Activated effector memory CD4-positive, alpha-beta T cell treated with Interleukin-2 at 50 U/mL for 16 hours (primary cell): Measurements from ENCODE around the gene SH3GL2.

Experiments
- DNase-seq: peaks from one replicate; pipeline ENCODE4 v3.0.0-alpha.2; 2020

Gene SH3GL2

DNA sequence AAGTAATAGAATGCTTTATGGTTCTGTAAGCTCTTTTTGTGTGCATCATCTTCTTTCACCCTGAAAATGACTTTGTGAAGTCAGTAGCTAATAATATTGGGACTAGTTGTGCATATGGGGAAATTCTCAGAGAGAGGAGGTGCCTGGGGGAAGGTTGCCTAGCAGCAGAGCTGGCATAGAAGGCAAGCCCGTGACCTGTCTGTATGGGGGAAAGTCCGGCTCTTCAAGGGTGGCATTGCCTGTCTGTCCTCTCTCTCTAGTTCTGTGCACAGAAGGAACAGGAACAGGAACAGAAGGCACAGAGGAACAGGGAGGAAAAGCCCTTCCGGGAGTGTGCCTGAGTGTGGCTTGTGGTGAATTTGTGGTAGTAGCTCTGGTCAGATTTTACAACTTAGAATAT is 33.1 kb downstream of the SH3GL2 start:
- DNase-seq = no peak

DNA sequence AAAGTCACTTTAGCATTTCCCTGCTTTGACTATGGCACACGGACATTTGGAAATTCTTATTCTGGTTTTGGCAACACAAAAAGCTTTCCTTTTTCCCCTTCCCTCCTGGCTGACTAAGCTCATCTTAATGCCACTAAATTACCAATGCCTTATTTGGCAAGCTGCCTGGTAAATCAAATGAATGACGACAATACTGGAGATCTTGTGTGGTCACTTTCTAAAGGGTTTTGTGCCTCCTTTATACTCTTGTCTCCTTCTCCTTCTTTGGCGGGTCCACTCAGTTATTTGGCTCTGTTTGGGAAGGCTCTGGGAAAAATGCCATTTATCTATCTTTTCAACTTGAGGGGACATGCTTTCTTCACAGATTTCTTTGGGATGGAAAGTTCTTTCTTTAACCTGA is 34.9 kb downstream of the SH3GL2 start:
- no peak for DNase-seq

DNA sequence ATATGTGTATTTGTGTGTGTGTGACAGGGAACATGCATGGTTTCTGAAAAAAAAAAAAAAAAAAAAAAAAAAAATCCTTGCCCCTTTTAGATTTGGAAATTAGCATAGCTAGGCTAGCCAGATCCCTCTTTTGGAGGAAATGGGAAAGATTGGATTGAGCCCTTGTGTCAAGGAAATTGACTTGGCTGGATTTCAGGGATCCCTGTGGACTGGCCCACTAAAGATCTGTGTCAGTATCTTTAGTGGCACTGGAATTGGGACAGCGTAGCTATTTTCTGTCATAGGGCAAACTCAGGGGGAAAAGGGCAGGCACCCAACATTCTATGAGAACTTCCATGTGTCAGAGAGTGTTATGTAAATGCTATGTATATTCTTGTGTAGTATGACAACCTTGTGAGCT is 35.4 kb downstream of the SH3GL2 start:
- DNase-seq = no peak

DNA sequence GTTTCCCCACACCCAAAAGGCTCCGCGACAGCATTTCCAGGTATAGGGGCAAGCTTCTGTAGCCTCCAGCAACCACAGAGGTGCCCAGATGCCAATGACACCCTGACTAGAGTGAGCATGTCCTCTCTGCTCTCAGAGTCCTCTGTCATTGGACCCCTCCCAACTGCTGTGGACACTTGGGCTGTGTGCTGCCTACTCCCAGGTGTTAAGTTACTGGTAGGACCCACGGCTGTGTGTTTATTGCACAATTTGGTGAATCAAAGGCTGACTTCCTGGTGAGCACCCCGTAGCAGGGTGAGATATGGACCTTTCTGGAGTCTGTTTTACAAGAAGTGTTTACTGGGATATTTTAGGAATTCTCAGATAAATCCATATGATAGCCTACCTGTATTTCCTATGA is 36.0 kb downstream of the SH3GL2 start:
- no peak for DNase-seq

DNA sequence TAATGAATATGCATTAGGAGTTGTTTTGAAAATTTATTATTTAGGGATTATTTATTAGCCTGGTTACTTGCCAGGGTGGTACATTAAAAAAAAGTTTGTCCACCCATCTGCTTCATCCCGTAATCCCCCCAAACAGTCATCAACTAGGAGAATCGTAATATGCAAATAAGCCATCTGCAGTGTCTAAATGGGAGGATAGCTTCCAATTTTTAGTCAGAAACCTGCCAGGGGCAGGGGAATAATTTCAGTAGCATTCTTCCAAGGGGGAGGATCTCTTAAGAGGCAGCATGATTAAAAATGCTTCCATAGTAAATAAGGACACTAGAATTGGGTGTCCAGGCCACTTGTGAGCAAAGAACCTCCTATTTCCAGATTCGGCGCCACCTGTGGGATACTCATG is 43.3 kb downstream of the SH3GL2 start:
- DNase-seq = no peak

DNA sequence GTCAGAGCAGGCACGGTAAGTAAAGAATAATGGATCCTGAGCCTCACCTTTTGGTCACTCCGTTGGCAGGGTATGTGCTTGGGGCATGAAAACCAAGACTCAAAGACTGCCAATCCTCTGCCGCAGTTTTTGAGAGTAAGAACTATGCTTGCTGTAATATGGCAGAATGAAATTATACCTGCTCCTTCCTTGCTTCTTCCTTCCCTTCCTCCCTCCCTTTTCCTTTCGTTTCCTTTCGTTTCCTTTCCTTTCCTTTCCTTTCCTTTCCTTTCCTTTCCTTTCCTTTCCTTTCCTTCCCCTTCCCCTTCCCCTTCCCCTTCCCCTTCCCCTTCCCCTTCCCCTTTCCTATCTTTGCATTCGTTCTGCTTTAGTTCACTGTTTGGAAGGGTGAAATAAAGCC is 43.9 kb downstream of the SH3GL2 start:
- no peak for DNase-seq

DNA sequence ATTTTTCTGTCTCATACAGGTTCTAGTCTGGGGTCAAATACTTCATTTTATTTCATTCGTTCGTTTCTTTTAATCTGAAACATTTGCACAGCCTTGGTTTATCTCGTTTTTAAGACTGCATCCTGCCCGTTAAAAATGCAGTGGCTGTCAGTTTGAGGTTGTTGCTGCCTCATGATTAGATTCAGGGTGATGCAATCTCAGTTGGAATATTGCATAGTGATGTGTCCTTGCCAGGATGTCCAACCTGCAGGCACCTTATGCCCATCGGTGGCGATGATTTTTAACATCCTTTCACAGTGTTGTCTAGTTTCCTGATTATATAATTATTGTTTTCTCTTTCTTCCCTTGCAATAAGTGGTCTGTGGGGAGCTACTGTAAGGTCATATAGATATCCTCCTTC is 45.1 kb downstream of the SH3GL2 start:
- DNase-seq = no peak

DNA sequence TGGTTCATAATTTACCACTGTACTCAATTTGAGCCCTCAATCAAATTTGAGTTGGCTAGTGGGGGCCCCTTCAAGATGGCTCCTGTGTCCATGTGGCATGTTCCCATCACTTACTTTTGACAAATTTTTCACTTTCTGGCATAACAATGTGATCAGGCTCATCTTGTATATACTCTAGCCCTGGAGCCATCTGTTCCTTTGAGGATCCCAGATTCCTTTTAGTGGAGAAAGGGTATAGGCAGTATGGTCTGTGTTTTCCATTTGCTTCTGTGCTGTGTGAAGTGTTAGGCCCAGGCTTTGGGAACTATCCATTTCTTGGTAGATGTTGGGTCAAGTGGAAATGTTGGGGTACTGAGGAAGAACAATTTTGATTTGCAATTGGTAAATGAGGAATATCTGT is 45.7 kb downstream of the SH3GL2 start:
- no peak for DNase-seq

DNA sequence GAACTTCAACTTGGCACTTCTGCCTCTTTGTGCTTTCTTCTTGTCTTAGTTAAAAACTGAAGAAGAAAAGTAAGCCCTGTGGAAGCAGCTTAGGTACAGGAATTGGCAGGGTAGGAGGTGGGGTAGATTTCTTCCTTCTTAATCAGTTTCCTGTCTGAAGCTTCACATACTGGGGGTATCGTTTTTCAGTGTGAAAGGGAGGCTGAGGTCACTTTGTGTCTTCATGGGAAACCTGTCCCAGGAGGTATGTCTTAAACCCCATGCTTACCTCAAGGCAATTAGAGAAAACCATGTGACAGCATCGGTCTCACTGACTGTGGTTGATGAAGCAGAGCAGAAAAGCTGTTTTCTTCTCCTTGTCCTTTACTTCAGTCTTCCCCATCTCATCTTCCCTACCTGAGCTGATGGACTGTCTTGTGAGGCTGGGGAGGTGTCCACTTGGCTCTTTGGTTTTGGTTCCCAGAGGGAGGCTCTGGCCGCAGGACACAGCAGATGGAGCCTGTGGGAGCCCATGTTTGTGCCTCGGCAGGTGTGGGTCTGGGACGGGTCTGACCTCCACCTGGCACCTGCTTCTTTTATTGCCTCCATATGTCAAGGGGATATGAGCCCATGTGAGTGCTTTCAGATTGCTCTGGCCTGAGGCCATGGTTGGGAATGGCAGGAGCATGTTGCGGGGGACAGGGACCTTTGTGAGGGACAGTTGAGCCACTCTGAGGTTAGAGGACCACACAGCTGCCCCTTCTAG is 47.0 kb downstream of the SH3GL2 start:
- no peak for DNase-seq

DNA sequence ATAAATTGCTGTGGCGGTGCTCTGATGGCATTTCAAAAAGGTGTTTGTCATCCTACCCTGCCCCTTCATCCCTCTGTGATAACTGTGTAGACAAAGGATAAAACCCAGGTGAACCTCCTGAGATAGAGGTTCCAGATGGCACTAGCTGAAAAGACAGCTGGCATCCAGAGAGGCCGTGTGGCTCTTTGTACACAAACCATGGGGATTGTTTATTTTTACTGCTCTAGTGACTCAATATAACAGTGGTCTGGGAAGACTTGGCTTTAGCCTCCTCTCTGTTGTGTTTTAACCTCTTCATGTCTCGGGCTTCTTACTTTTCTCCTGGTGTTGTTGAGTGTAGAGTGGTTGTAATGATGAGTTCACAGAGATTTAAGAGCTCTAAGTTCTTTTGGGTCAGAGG is 48.8 kb downstream of the SH3GL2 start:
- DNase-seq = no peak

DNA sequence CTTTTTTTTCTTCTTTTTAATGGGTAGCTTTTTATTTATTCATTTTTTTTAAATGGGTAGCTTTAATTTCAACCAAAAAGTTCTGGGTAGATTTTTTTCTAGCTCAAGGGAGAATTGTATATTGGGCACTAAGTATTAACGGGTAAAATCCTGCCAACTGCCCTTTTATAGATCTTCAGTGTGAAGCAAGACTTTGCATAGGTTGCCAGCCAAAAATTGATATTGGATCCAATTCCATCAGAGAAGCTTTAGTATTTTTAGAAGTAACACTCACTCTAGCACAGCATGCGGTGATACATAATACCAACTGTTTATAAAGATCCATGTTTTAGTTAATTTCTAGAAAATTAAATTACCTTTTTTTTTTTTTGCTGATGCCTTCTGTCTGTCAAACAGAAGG is 49.8 kb downstream of the SH3GL2 start:
- no peak for DNase-seq

DNA sequence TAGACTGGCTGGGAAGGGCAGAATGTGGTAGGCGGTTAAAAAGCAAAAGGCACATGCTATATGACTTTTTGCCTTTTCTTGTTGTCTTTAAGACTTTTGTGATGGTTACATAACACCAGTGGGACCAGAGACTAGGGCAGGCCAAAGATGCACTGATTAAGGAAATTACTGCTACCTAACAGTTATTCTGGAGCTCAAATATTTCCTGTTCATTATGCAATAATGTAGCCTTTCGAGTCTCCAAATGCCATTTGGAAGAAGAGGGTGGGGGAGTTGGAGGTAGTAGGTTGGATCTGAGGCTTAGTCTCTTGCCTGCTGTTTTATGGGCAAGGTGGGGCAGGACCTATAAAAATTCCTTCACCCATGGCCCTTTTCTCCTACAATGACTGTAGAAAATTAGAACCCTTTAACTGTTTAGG is 51.7 kb downstream of the SH3GL2 start:
- DNase-seq = no peak

DNA sequence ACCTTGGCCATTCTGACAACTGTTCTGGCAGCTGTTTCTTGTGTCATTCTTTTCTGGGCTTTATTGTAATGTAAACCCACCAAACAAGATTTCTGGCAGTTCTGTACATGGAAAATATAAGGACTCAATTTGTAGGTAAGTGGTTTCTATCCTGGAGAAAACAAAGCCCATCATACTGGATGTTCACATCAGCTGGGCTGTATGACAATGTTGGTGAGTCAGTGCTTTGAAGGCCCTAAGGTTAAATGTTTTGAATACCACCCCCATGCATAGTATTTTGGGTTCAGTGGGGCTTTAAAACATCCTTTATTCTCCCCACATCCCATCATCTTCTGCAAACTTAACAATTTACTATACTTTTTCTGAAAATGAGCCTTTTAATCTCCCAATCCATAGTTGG is 52.5 kb downstream of the SH3GL2 start:
- DNase-seq = no peak

DNA sequence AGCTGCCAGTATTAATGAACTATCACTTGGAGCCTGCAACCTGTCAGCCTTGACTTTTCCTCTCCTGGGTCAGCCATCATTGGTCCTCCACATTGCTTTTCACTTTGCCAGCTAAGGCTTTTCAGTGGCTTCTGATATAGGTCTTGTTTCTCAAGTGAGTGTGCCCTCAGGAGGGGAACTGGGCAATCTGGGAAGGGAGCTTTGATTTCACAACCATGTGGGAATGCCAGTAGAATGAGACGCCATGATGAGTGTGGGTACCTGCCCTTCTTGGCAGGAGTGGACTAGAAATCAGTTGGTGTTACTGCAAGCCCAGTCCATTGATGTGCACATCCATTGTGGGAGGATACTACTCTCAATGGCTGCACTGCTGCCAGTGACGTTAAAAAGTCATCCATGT is 54.1 kb downstream of the SH3GL2 start:
- no peak for DNase-seq

DNA sequence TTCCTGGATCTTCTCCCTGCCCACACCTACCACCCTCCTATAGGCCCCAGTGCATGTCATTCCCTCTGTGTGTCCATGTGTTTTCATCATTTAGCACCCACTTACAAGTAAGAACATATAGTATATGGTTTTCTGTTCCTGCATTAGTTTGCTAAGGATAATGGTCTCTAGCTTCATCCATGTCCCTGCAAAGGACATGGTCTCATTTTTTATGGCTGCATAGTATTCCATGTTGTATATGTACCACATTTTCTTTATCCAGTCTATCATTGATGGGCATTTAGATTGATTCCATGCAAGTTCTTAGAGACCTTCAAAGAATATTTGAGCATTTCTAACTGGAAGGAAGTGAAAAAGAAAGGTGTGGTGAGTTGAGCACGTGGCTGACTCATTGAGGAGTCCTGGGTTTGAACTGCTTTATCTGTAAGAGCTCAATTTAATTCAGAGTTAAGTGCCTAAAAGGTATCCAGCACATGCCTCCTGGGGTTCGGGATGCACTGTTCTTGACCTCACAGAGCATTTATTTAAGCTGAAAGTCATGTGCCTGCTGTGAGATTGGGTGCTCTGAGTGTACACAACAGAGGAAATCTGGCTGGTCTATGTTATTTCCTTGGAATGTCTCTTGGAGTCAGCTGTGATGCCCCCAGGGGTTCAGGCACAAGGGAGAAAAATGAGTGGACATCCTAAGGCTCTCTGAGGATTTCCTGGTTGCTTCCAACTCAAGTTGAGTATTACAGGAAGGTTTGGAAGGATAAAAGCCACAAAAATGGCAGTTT is 56.4 kb downstream of the SH3GL2 start:
- no peak for DNase-seq

DNA sequence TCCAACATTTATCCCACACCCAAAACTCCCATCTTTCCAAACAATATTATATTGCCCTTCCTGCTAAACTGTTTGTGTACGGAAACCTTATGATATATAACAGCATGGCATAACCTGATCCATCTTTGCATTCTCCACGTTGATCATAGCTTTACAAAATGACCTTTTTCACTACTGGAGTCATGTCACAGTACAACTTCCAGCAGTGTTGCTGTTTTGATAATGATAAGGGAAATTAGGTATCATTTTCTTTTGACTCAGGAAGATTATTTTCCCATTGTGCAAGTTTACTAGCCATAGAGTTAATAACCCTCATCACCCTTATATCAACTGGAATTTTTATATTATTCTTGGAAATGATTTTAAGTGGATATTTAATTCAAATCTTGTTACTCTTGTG is 57.5 kb downstream of the SH3GL2 start:
- no peak for DNase-seq

DNA sequence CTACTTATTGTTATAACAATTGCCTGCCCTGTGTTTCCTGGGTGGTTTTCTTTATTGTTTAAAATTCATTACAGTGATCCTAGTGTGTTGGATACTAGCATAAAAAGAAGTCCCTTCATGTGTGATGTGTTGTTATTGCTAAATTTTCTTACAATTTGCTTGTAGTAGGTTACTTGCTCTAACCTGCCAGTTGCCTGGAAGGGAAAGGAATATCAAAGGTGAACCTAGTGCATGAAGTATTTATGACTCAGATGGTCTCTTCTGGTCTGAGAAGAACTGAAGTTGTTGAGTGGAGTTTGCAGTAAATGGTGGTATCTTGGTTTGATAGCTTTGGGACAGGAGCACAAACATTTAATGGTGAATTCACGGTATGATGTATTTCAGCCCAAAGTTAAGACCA is 58.0 kb downstream of the SH3GL2 start:
- DNase-seq = no peak

DNA sequence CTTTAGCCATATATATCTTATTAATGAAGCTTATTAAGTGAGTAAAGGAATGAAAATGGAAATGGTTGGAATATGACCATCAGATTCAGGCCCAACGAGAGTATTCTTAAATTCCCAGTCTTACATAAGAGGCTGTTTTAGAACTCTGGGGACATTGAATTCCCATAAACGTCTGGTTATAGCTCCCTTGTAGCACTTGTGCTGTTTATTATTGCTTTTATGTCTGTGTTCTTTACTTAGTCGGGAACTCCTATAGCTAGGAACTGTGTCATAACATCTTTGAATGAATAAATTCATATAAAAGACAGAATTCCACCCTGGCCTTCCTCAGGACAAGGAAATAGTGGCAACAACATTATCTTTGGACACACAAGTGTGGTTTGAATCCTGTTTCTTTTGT is 58.4 kb downstream of the SH3GL2 start:
- no peak for DNase-seq

DNA sequence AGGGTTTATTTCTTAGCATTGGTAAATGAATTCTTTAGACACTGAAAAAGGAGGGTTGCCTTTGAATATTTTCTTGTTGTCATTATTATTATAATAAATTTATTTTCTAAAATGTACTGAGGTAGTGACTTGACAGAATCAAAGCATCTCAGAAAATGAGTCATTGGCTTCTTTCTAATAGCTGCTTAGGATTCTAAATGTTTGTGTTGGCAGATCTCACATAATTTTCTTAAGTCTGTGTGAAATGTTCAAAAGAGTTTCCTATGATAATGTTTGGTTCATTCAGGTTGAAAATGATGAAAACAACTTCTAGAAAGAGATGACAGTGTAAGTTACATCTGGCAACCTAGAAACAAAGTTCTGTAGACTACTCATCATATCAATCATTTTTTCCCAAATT is 69.7 kb downstream of the SH3GL2 start:
- no peak for DNase-seq

DNA sequence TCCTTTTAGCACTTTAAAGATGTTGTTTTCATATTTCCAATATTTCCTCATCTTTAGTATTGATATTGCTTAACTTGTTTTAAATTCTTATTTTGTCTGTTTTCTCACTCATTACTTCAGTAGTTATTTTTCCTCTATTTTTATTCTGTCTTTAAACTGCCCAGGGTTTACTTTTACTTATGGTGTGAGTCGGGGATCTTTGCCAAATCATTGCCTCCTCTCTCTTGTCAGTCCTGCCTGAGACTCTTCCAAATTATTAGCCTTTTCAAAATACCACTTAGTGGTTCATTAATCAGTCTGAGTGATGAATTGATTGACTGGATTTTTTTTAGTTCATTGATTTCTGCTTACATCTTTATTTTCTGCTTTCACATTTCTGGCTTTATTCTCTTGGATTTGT is 72.9 kb downstream of the SH3GL2 start:
- DNase-seq = no peak

DNA sequence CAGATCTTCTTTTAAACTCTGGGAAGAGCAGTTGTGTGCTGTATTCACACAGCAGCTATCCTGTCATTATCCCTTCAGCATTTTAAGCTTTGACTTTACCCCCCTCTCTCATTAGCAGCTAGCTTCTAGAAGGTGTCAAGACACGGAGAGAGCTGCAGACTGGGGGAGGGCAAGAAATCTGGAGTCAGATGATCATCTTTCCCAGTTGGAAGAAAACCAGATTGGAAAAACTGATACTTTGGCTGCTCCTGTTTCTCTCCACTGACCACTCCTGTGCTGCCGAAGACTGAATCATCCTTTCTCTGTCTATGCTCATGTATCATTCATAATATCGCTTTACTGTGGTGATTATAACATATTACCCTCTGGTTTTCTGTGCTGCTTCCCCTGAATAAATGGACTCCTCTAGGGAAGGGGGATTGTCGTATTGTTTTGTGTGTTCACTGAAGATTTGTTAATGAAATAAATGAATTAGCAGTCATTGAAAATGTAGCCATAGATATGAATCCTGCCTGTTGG is 75.1 kb downstream of the SH3GL2 start:
- DNase-seq = no peak

DNA sequence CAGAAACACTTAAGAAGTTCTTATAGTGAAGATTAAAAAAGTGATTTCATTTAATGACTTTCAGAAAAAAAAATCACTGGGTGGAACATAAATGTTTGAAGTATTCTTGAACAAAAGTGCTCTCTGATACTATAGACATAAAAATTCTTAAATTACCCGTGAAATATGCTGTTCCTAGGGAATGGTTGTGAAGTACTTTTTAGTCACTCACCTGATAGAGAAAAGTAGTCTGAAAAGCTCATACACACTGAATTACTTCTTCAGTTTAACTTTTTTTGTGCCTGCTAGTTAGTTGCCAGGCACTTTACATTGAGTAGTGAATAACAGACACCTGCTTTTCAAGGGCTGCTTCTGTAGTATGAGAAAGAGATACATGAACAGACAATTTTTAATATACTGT is 78.0 kb downstream of the SH3GL2 start:
- no peak for DNase-seq

DNA sequence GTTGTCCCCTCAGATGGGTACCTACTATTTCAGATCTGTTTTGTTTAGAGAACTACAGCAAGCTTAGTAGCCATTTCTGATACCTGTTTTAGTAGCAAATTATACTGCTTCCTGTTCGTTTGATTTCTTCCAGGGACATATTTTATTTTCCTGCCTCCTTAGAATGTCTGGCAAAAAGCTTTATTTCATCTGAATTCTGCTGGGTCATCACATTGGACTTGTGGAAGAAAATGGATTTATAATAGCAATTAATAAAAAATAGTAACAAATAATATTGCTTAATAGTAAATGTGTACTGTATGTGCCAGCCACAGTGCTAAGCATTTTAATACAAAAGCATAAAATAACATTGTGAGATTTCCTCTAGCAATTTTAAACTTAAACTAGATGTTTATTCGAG is 79.4 kb downstream of the SH3GL2 start:
- no peak for DNase-seq

DNA sequence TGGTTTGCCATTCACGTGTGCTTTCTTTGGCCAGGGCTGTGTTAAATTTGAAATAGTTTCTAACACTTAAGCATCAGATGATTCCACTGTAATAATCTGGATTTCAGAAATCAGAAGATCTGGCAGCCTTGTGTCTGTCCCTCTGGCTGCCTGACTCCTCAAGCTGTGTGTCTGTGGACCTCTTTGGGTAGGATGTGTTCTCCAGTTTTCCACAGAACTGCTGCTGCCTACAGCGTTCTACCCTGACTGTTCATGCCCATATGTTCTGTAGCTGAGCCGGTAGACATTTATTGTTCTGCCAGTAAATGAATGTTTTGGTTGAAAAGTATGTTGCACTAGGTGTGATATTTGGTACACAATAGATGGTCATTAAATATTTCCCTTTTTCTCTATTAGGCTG is 81.3 kb downstream of the SH3GL2 start:
- no peak for DNase-seq

DNA sequence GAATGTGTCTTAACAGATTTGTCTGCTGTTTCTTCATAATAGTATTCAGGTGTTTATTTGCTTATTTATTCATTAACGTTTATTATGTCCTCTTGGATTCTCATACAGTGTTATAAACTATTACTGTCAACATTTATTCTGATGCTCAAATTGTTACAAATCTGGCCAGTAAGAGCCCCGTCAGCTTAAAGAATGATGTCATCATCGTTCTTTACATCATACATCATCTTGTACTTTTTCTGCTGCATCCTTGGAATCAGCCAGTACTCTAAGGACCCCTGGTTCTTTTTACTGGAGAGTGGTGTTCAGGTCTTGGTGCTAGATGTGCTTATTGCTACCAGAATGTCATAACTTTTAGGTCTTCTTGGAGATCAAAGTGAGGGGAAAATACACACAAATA is 86.6 kb downstream of the SH3GL2 start:
- no peak for DNase-seq
